Activated CD8-positive, alpha-beta memory T cell treated with anti-CD3 and anti-CD28 coated beads for 24 hours (primary cell): ENCODE data around the gene TECPR1.
"Not testable (repeated sequence)": the region's sequence is repeated elsewhere in the genome, so short reads cannot be mapped to it uniquely, and the experiment has no call there.

Experiments used
- DNase-seq: peaks from one replicate; pipeline ENCODE4 v3.0.0-alpha.2; 2020

TECPR1 gene

GRCh38 chr7:98225913-98226614 is 26.0 kb downstream of the TECPR1 start:
- no peak for DNase-seq

DNA sequence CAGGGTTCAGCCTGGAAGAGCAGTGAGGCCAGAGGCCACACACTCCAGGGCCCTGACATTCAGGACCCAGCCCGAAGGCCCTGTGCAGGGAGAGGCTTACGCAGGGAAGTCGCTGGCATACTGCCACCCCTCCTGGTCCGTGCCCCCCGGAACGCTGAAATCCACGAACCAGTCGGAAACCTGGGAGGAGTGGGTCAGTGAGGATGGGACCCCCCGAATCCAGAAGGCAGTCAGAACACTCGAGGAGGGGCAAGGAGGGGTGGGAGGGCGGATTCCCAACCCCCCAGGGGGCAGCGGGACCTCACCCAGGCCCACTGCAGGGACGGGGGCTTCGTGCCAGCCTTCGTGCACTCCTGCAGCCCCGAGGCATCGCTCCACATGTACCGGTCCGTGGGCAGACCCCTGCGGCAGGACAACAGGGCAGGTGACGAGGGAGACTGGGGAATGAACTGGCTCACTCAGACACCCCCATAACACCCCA is 27.3 kb downstream of the TECPR1 start:
- DNase-seq: no peak

GRCh38 chr7:98223898-98224700 is 27.9 kb downstream of the TECPR1 start:
- DNase-seq: no peak

DNA sequence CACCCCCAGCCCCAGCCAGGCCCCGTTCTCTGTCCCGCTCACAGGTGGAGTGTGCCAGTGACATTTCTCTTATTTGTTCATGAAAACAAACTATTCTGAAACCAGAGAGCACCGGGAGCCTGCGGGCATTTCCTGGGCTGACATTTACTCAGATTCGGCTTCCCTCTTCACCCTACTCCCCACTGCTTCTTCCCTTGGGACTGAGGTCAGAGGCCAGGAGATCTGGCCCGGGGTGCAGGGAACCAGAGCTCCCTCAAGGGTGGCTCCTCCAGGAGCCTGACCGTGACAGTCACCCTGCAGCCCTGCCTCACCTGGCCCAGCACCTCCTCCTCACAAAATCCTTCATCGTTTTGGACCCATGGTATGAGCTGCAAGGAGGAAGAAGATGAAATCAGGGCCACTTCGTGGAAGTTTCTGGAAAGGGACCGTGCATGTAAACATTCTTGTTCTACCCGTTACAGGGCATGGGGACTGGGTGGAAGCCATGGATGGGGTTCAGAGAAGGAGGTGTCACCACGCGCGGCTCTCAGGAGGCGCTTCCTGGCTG is 28.6 kb downstream of the TECPR1 start:
- DNase-seq: no peak

- no peak for DNase-seq
Observed at GRCh38 chr7:98222533-98223195, 29.4 kb downstream of the TECPR1 start.

- no peak for DNase-seq
Observed at GRCh38 chr7:98221611-98222532, 30.2 kb downstream of the TECPR1 start.

DNA sequence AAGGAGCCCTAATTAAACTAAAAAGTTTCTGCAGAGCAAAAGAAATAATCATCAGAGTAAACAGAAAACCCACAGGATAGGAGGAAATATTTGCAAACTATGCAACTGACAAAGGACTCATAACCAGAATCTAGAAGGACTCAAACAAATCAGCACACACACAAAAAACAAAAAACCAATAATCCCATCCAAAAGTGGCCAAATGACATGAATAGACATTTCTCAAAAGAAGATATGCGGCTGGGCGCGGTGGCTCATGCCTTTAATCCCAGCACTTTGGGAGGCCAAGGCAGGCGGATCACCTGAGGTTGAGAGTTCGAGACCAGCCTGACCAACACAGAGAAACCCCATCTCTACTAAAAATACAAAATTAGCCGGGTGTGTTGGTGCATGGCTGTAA is 32.6 kb downstream of the TECPR1 start:
- not testable (repeated sequence) for DNase-seq

- no peak for DNase-seq
Observed at GRCh38 chr7:98217623-98218582, 34.1 kb downstream of the TECPR1 start.

DNA sequence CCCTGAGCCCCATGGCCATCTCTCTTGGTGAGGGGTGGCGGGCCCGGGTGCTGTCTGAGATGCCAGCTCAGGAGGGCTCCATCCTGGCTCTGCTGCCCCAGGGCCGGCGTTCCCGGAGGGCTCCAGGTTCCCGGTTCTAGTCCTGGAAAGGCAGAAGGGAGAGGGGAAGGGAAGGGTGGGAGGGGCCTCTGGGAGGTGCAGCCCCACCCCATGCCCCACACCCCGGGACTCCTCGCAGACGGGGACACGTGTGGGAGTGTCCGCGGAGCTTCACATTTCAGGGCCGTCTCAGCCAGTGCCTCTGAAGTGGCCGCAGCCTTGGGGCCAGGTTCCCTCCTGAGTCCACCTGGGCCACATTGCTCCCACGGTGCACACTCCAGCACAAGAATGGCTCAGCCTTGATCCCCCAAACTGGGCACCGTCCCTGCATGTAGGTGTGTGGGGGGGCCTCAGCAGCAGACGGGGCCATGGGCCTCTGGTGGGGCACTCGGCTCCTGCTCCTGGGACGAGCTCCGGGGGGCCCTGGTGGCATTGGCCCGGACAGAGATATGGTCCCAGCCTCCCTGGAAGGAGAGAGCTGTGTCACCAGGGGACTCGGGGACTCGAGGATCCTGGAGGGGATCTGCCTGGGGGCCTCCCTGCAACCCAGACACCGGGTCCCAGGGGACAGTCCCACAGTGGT is 35.0 kb downstream of the TECPR1 start:
- no peak for DNase-seq

DNA sequence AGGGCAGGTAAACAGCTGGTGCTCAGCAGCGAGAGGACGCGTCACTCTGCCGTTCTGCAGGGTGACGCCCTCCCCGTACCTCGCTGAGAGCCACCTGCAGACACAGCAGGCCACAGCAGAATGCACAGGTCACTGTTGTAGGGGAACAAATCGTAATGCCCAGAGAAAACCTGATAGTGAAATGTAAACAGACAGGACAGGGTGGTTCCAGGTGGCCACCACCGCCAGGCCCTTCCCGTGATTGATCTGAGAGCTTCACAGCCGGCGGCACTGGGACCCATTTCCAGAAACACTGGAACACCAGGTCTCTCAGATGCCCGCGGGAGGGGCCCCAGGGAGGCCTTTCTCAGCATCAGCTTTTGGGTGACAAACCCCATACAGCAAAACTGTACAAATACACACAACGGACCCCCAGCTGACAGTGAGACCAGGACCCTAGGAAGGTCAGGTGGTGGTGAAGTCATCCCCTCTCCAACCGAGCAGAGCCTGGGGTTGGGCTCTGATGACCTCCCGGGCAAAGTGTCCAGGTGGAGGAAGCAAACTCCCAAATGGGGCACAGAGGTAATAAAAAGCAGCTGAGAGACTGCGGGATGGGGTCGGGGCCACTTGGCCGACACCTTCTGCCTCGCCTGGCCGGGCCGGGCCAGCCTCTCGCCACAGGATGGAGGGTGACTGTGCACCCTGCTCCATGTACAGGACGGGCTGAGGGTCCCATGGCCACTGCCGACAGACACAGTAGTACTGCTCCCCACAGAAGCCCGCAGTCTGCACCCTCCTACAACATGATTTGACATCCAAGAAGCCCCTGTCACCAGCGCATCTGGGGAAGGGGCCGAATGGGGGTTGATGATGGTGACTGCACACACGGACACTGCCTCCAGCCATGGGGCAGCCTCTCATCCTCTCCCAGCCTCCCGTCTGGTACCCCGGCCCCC is 36.2 kb downstream of the TECPR1 start:
- no peak for DNase-seq

GRCh38 chr7:98214811-98215321 is 37.2 kb downstream of the TECPR1 start:
- DNase-seq: no peak

GRCh38 chr7:98213888-98214810 is 37.9 kb downstream of the TECPR1 start:
- DNase-seq: no peak

DNA sequence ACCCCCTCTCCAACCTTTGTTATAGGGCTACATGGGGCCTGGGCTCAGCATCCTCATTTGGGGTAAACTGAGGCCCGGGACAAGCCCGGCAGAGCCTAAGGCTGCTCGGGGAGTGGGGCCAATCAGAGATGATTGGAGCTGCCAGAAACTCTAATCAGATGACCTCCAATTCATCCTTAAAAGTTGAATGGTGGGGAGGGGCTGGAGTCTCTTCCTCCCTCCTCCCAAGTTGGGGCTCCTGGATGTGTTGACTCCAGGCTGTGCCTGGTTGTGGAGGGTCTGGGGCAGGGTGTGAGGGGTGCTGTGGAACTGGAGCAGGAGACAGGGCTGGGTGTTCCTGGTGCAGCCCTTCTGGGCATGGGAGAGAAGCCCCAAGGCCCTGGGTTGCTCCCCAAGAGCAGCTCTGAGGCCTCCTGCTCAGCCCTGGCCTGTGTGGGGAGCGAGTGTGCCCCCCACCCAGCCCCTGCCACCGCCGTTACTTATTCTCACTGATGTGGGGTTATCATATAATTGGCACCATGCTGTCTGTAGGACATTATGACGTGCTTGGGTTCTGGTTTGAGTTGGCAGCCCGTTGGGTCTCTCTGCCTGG is 38.6 kb downstream of the TECPR1 start:
- no peak for DNase-seq

DNA sequence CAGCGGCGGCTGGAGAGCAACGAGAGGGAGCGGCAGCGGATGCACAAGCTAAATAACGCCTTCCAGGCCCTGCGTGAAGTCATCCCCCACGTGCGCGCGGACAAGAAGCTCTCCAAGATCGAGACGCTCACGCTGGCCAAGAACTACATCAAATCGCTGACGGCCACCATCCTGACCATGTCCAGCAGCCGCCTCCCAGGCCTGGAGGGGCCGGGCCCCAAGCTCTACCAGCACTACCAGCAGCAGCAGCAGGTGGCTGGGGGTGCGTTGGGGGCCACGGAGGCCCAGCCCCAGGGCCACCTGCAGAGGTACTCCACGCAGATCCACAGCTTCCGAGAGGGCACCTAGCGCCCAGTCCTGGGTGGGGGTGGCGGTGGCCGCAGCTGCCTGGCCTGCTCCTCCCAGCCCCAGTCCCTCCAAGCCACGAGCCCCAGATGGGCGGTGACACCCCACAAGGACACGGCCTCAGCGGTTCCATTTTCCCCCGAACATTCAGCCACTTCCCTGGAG is 39.4 kb downstream of the TECPR1 start:
- no peak for DNase-seq

GRCh38 chr7:98211676-98212531 is 40.1 kb downstream of the TECPR1 start:
- DNase-seq: no peak

DNA sequence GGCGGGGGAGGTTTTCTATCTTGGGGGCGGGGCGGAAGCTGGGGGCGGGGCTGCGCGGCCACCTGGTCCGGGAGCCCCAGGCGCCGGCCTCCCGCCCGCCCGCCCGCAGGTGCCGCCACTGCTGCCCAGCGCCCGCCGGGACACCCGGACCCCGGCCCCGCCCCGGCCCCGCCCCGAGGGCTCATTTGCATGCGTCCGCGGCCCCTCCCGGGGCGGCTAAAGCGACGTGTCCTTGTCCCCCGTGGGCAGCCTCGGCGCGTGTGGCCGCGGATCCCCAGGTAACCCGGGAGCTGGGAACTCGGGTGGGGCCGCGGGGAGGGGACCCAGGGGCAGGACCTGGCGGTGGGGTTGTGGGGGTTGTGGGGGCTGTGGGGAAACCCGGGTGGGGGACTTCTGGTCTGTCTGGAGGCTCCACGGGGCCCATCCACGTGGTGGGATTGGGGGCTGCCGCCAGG is 40.8 kb downstream of the TECPR1 start, which contains the start of gene BHLHA15:
BHLHA15 (plus strand) TSS at position 219 of the 455 bp plus-strand sequence. CDS start 871 bp downstream, outside the sequence.
- no peak for DNase-seq
